ENCODE results near the gene PKP3.
A peak's percentile ranks its signal among the peaks of the same experiment; 100 is the strongest.
"Not testable (repeated sequence)": the region's sequence is repeated elsewhere in the genome, so short reads cannot be mapped to it uniquely, and the experiment has no call there.

PKP3 gene

GRCh38 chr11:425301-425700, 31.3 kb downstream of the PKP3 start:
- DNase-seq (ENCODE audit: low read depth in 2 of 2): no peak

GRCh38 chr11:426851-427250, 32.8 kb downstream of the PKP3 start:
- DNase-seq (ENCODE audit: low read depth in 2 of 2): no peak

GRCh38 chr11:428295-428694, 34.3 kb downstream of the PKP3 start:
- no peak for DNase-seq (ENCODE audit: low read depth in 2 of 2)

DNA sequence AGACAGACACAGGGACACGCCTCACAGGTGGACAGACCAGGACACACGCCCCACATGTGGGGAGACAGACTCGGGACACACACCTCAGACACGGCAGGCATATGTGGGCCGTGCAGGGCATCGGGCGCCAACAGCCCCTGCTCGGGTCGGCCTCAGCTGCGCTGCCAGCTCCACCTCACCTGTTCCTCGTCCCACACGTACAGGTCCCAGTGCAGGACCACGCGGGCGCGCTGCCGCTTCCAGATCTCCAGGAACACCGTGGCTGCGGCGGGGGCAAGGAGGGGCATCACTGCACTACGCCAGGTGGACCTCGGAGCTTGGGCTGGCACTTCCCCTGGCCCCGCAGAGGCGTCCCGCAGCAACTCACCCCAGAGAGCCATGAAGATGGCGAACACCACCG, 35.4 kb downstream of the PKP3 start:
- no peak for DNase-seq (ENCODE audit: low read depth in 2 of 2)

- no peak for DNase-seq (ENCODE audit: low read depth in 2 of 2)
Observed at GRCh38 chr11:429931-430456, 36.0 kb downstream of the PKP3 start.

DNA sequence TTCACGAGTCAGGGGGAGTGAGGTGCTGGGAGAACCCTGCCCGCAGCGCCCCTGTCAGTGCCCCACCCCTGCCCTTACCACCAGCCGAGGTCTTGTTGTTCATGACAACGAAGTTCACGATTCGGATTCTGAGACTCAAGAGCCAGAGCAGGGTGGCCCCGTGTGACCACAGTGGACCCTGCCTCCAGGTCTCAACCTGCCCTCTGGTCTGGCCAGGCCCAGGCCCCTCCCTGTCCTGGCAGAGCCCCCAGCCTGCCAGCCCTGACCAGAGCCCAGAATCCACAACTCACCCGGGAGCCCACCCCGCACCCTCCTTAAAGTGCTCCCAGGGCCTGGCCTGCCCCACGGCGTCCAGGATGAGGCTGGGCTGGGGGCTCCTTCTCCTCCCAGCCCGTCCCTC, 37.9 kb downstream of the PKP3 start:
- no peak for DNase-seq (ENCODE audit: low read depth in 2 of 2)

- DNase-seq (ENCODE audit: low read depth in 2 of 2): no peak
Observed at GRCh38 chr11:432501-433100, 38.6 kb downstream of the PKP3 start.

DNA sequence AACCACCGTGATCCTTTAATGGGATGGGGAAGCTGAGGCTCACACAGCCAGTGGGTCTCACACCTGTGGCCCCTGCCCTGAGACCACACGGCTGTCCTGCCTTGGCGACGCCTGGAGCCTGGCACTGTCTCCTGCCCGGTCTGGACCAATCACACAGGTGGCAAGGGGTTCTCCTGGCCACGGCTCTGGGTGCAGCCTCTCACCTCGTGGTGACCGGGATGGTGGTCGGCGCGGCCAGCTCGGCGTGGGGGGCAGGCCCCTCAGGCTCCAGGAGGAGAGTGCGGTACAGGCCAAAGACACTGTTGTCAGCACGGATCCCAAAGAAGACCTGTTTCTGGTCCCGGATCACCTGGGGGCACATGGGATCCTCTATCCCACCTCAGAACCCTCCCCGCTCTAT, 39.1 kb downstream of the PKP3 start:
- no peak for DNase-seq (ENCODE audit: low read depth in 2 of 2)

GRCh38 chr11:433641-434040, 39.6 kb downstream of the PKP3 start:
- no peak for DNase-seq (ENCODE audit: low read depth in 2 of 2)

GRCh38 chr11:434496-434895, 40.5 kb downstream of the PKP3 start:
- no peak for DNase-seq (ENCODE audit: low read depth in 2 of 2)

- not testable (repeated sequence) for DNase-seq (ENCODE audit: low read depth in 2 of 2)
Observed at GRCh38 chr11:434999-435740, 41.2 kb downstream of the PKP3 start.

- DNase-seq (ENCODE audit: low read depth in 2 of 2): no peak
Observed at GRCh38 chr11:437228-437870, 43.3 kb downstream of the PKP3 start.

DNA sequence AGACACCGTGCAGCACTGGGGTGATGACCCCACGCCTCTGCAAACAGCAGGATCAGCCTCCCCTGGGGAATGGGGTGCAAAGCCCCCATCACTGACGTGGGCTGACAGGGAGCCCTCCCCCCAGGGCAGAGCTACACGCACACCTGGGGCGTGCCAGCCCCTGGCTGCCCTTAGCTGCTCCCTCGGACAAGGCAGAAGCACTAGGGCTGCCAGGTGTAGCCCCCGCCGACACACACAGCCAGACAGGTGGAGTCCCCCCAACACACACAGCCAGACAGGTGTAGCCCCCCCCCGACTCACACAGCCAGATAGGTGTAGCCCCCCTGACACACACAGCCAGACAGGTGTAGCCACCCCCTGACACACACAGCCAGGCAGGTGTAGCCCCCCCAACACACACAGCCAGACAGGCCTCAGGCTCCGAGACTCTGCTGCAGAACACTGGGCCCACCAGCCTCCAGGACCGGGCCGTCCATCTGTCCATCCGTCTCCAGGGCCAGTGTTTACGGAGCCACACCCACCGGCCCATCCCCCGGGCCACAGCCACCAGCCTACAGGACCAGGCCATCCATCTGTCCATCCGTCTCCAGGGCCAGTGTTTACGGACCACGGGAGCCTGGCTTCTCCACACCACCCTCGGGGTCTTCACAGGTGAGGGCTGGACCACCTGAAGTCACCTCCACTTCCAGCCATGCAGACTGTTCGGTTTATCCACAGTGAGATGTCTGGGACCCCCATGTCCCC, 44.3 kb downstream of the PKP3 start:
- no peak for DNase-seq (ENCODE audit: low read depth in 2 of 2)

GRCh38 chr11:439315-440064, 45.5 kb downstream of the PKP3 start:
- DNase-seq (ENCODE audit: low read depth in 2 of 2): no peak

GRCh38 chr11:440065-441042, 46.3 kb downstream of the PKP3 start:
- no peak for DNase-seq (ENCODE audit: low read depth in 2 of 2)

GRCh38 chr11:441043-441417, 47.0 kb downstream of the PKP3 start:
- no peak for DNase-seq (ENCODE audit: low read depth in 2 of 2)

- DNase-seq (ENCODE audit: low read depth in 2 of 2): peak; percentile 24 to 53
Observed at GRCh38 chr11:441418-442274, 47.6 kb downstream of the PKP3 start, which contains the start of gene ANO9. Gene ANO9 (minus strand): TSS chr11:442011. CDS start chr11:441926, 85 bp downstream.

GRCh38 chr11:442611-443081, 48.6 kb downstream of the PKP3 start:
- no peak for DNase-seq (ENCODE audit: low read depth in 2 of 2)

DNA sequence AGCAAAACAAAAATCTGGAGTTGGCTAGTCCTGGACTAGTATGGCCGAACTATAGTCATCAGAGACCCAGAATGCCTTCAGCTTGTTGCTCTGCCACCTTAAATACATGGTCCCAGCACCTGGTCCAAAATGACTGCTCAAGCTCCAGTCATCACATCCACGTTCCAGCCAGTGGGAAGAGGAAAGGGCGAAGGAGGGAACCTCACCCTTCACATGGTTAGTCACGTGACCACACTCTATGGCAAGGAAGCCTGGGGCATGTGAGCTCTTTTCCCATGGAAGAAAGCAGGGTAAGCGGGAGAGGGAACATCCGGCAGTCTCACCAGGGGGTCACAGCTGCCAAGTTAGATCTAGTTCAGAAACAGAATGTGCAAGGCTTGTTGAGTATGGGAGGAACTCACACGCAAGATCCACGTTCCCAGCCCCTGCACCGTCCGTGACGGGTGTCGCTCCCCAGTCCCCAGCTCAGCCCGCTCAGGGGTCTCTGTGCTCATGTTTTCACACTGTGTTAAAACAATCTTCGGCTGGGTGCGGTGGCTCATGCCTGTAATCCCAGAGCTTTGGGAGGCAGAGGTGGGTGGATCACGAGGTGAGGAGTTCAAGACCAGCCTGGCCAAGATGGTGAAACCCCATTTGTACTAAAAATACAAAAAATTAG, 49.7 kb downstream of the PKP3 start:
- DNase-seq (ENCODE audit: low read depth in 2 of 2): no peak
